HepG2 (cell line): ENCODE measurements around the gene RNF114. TPM values are rescaled to one million over a fixed set of nuclear protein-coding genes. Genes with fewer than 3 reads are reported as not detected.

Experiments used
- BATF2 ChIP-seq: sonication (generic); formaldehyde crosslinking; IDR thresholded peaks from 2 replicates; pipeline ENCODE4 v1.8.0; 2022; ENCODE audit warnings: mild to moderate bottlenecking, missing genetic modification reagents, moderate library complexity
- CSRNP2 ChIP-seq: sonication (generic); formaldehyde crosslinking; conservative IDR thresholded peaks from 2 replicates; pipeline ENCODE4 v1.8.0; 2022; ENCODE audit warnings: low read depth, missing genetic modification reagents
- E2F1 ChIP-seq: sonication (generic); formaldehyde crosslinking; IDR thresholded peaks from 2 replicates; pipeline ENCODE4 v1.5.0; 2020; ENCODE audit warnings: missing genetic modification reagents
- HOXA3 ChIP-seq: sonication (generic); formaldehyde crosslinking; IDR thresholded peaks from 2 replicates; pipeline ENCODE4 v1.5.0; 2020; ENCODE audit warnings: missing genetic modification reagents
- MAFF ChIP-seq: IDR thresholded peaks from 2 replicates; pipeline ENCODE4 v1.6.1; 2011; ENCODE audit warnings: low read depth, low read length, improper control_type of control experiment
- NFKB2 ChIP-seq: sonication (generic); formaldehyde crosslinking; IDR thresholded peaks from 2 replicates; pipeline ENCODE4 v1.4.0; 2020; ENCODE audit warnings: missing genetic modification reagents, borderline replicate concordance
- PCBP1 ChIP-seq: fragments of 200-400 bp; formaldehyde crosslinking; IDR thresholded peaks from 2 replicates; pipeline ENCODE4 v1.6.1; 2017; ENCODE audit warnings: mild to moderate bottlenecking, low read depth, low read length, borderline replicate concordance
- RCOR2 ChIP-seq: IDR thresholded peaks from 2 replicates; pipeline ENCODE4 v1.6.1; 2016; ENCODE audit warnings: missing biosample characterization, missing genetic modification reagents
- SMYD3 ChIP-seq: sonication (generic); formaldehyde crosslinking; IDR thresholded peaks from 2 replicates; pipeline ENCODE4 v1.8.1; 2023; ENCODE audit warnings: mild to moderate bottlenecking, missing genetic modification reagents
- TGIF2 ChIP-seq: IDR thresholded peaks from 2 replicates; pipeline ENCODE4 v1.6.1; 2016; ENCODE audit warnings: control low read depth, missing compliant biosample characterization
- THAP11 ChIP-seq: IDR thresholded peaks from 2 replicates; pipeline ENCODE4 v1.6.1; 2016; ENCODE audit warnings: missing biosample characterization, missing genetic modification reagents
- TIGD3 ChIP-seq: sonication (generic); formaldehyde crosslinking; IDR thresholded peaks from 2 replicates; pipeline ENCODE4 v1.5.1; 2020; ENCODE audit warnings: mild to moderate bottlenecking, missing genetic modification reagents, borderline replicate concordance
- ZFP41 ChIP-seq: sonication (generic); formaldehyde crosslinking; IDR thresholded peaks from 2 replicates; pipeline ENCODE4 v1.4.0; 2020; ENCODE audit warnings: mild to moderate bottlenecking, missing genetic modification reagents, borderline replicate concordance
- ZKSCAN8 ChIP-seq: IDR thresholded peaks from 2 replicates; pipeline ENCODE4 v1.6.1; 2016; ENCODE audit warnings: borderline replicate concordance, missing genetic modification reagents, missing compliant biosample characterization
- ZMYM3 ChIP-seq: sonication (generic); formaldehyde crosslinking; IDR thresholded peaks from 2 replicates; pipeline ENCODE4 v1.5.1; 2020; ENCODE audit warnings: mild to moderate bottlenecking, missing genetic modification reagents
- ZNF225 ChIP-seq: sonication (generic); formaldehyde crosslinking; IDR thresholded peaks from 2 replicates; pipeline ENCODE4 v1.4.0; 2020; ENCODE audit warnings: mild to moderate bottlenecking, missing genetic modification reagents
- ZNF34 ChIP-seq: sonication (generic); formaldehyde crosslinking; IDR thresholded peaks from 2 replicates; pipeline ENCODE4 v1.4.0; 2020; ENCODE audit warnings: mild to moderate bottlenecking, missing genetic modification reagents, borderline replicate concordance
- ZNF354B ChIP-seq: sonication (generic); formaldehyde crosslinking; IDR thresholded peaks from 2 replicates; pipeline ENCODE4 v1.8.0; 2022; ENCODE audit warnings: mild to moderate bottlenecking, missing genetic modification reagents
- ZNF414 ChIP-seq: sonication (generic); formaldehyde crosslinking; IDR thresholded peaks from 2 replicates; pipeline ENCODE4 v1.5.0; 2020; ENCODE audit warnings: missing genetic modification reagents
- ZNF720 ChIP-seq: sonication (generic); formaldehyde crosslinking; IDR thresholded peaks from 2 replicates; pipeline ENCODE4 v1.4.0; 2020; ENCODE audit warnings: missing genetic modification reagents
- polyA plus RNA-seq, 8 experiments: library from polyadenylated mRNA; depleted of rRNA in 3 of 8; stranded (reverse) in 7 of 8; unstranded in 1 of 8; fragments of >200 nt; fragmentation: Illumina TruSeq in 4 of 8; extraction: Trizol in 4 of 8; gene quantifications; 2 replicates each; pipeline versions ENCODE4 v1.2.1 to v1.2.3, GENCODE V29; 2011 to 2016; ENCODE audit warnings: low read depth in 4 of 8, missing spikeins in 1 of 8, mixed read lengths in 1 of 8; ENCODE audit not compliant: insufficient read depth in 1 of 8
- total RNA-seq, 5 experiments: library from RNA; depleted of rRNA; stranded (reverse); fragments of >200 nt; fragmentation: Illumina TruSeq; extraction: Trizol; gene quantifications; 2 replicates each; pipeline ENCODE4 v1.2.3, GENCODE V29; 2016; ENCODE audit warnings: low read depth in 1 of 5

RNF114 gene
- total and polyA plus RNA-seq, 2 of the 13 experiments (the other 11 are each of a cell fraction or from before 2014, with no cell fraction given) = 119 to 126 TPM

GRCh38 chr20:49937027-49937929, 1.1 kb downstream of the RNF114 start (continued):
- TF ChIP-seq HOXA3 (CRISPR knock-in tag) = peak; percentile 50; the same call in 1 of the 2 replicates
- TF ChIP-seq RCOR2 (CRISPR knock-in tag) = peak; percentile 35; the same call in 1 of the 2 replicates
- TF ChIP-seq TGIF2 = no peak
- no peak for TF ChIP-seq CSRNP2
- no peak for TF ChIP-seq ZFP41 (CRISPR knock-in tag)
- no peak for TF ChIP-seq BATF2 (CRISPR knock-in tag)
- no peak for TF ChIP-seq ZKSCAN8
- no peak for TF ChIP-seq E2F1
- 0 out of 2 replicates have a peak, but pooled peaks have one; percentile 19 for TF ChIP-seq ZNF34
- peak; percentile 35; the same call in 1 of the 2 replicates for TF ChIP-seq ZNF414 (CRISPR knock-in tag)
- 0 out of 2 replicates have a peak, but pooled peaks have one; percentile 46 for TF ChIP-seq ZNF225
- peak; percentile 85 for TF ChIP-seq ZMYM3 (CRISPR knock-in tag)
- 0 out of 2 replicates have a peak, but pooled peaks have one; percentile 43 for TF ChIP-seq NFKB2
- no peak; the same call in 1 of the 2 replicates for TF ChIP-seq THAP11 (CRISPR knock-in tag)
- TF ChIP-seq PCBP1 = no peak
- TF ChIP-seq MAFF = no peak
- TF ChIP-seq ZNF354B (CRISPR knock-in tag) = no peak
- TF ChIP-seq SMYD3 = no peak
- no peak for TF ChIP-seq TIGD3 (CRISPR knock-in tag)
- TF ChIP-seq ZNF720 (CRISPR knock-in tag) = no peak
